NCI-H1048 (cell line): ENCODE measurements around the gene ATOSA.

ENCODE experiments used
- DNase-seq: peaks from one replicate; lab custom pipeline; 2025; lab: John Stamatoyannopoulos, UW

ATOSA gene

GRCh38 chr15:52679232-52680040 lies at the start of gene ATOSA:
Gene ATOSA (minus strand): TSS chr15:52679388. CDS start chr15:52678021, 1,367 bp downstream.
- DNase-seq, result peak; percentile 74

- DNase-seq, result no peak
Measured at GRCh38 chr15:52728899-52729298, 49.7 kb upstream of the ATOSA start.

GRCh38 chr15:52727815-52728214 lies 48.6 kb upstream of the ATOSA start:
- DNase-seq, result no peak

GRCh38 chr15:52726195-52726594 lies 47.0 kb upstream of the ATOSA start:
- DNase-seq, result no peak

GRCh38 chr15:52718551-52718950 lies 39.4 kb upstream of the ATOSA start:
- DNase-seq, result no peak

- DNase-seq, result no peak
Measured at GRCh38 chr15:52717924-52718323, 38.7 kb upstream of the ATOSA start.

- no peak for DNase-seq
Measured at GRCh38 chr15:52717481-52717880, 38.3 kb upstream of the ATOSA start.

- no peak for DNase-seq
Measured at GRCh38 chr15:52716536-52716935, 37.3 kb upstream of the ATOSA start.

- no peak for DNase-seq
Measured at GRCh38 chr15:52715411-52715810, 36.2 kb upstream of the ATOSA start.

GRCh38 chr15:52714968-52715367 lies 35.8 kb upstream of the ATOSA start:
- DNase-seq, result no peak

- no peak for DNase-seq
Measured at GRCh38 chr15:52710708-52711389, 31.7 kb upstream of the ATOSA start.

- DNase-seq, result no peak
Measured at GRCh38 chr15:52710050-52710707, 31.0 kb upstream of the ATOSA start.

GRCh38 chr15:52709187-52709981 lies 30.2 kb upstream of the ATOSA start:
- DNase-seq, result no peak

- no peak for DNase-seq
Measured at GRCh38 chr15:52706091-52706490, 26.9 kb upstream of the ATOSA start.

GRCh38 chr15:52702390-52702789 lies 23.2 kb upstream of the ATOSA start:
- DNase-seq, result no peak

GRCh38 chr15:52699457-52699856 lies 20.3 kb upstream of the ATOSA start:
- DNase-seq, result no peak

GRCh38 chr15:52698514-52698913 lies 19.3 kb upstream of the ATOSA start:
- DNase-seq, result no peak

GRCh38 chr15:52697051-52697450 lies 17.9 kb upstream of the ATOSA start:
- no peak for DNase-seq

- no peak for DNase-seq
Measured at GRCh38 chr15:52695154-52695553, 16.0 kb upstream of the ATOSA start.

- DNase-seq, result no peak
Measured at GRCh38 chr15:52689562-52689961, 10.4 kb upstream of the ATOSA start.

- no peak for DNase-seq
Measured at GRCh38 chr15:52683580-52683979, 4.4 kb upstream of the ATOSA start.

GRCh38 chr15:52682781-52683180 lies 3.6 kb upstream of the ATOSA start:
- DNase-seq, result no peak
